ENCODE data around the gene PTPN9. TPM values are rescaled to one million over a fixed set of nuclear protein-coding genes. Genes with fewer than 3 reads are reported as not detected.

PTPN9 gene
- total and polyA plus RNA-seq, 2 of the 13 experiments (the other 11 are each of a cell fraction or from before 2014, with no cell fraction given) = 16.6 to 19.9 TPM

- TF ChIP-seq MAZ (IDR thresholded peaks at IDR 0.05; ENCODE audit: borderline replicate concordance, low read depth, low read length) = peak; percentile 46; the same call in 1 of the 2 replicates
- TF ChIP-seq MAZ (CRISPR knock-in tag; IDR thresholded peaks at IDR 0.05; ENCODE audit: low read depth) = peak; percentile 66
- 0 out of 2 replicates have a peak, but pooled peaks have one; percentile 4 for TF ChIP-seq THRA (CRISPR knock-in tag; IDR thresholded peaks at IDR 0.05; ENCODE audit: borderline replicate concordance)
- no peak for TF ChIP-seq ELF4 (CRISPR knock-in tag; IDR thresholded peaks at IDR 0.05; ENCODE audit: borderline replicate concordance)
- TF ChIP-seq HNRNPL (IDR thresholded peaks at IDR 0.05; ENCODE audit: low read depth, low read length) = 0 out of 2 replicates have a peak, but pooled peaks have one; percentile 17
- 0 out of 2 replicates have a peak, but pooled peaks have one; percentile 35 for TF ChIP-seq ZNF576 (CRISPR knock-in tag; IDR thresholded peaks at IDR 0.05)
- peak; percentile 71; the same call in 1 of the 2 replicates for TF ChIP-seq SAP130 (CRISPR knock-in tag; IDR thresholded peaks at IDR 0.05; ENCODE audit: low read depth)
- TF ChIP-seq ZNF605 (CRISPR knock-in tag; IDR thresholded peaks at IDR 0.05) = 0 out of 2 replicates have a peak, but pooled peaks have one; percentile 60
- TF ChIP-seq MXI1 (IDR thresholded peaks at IDR 0.05; ENCODE audit: borderline replicate concordance, low read depth, low read length) = peak; percentile 57; the same call in 1 of the 3 replicates
- peak; percentile 41; the same call in 1 of the 2 replicates for TF ChIP-seq YEATS4 (CRISPR knock-in tag; IDR thresholded peaks at IDR 0.05; ENCODE audit: borderline replicate concordance)
- TF ChIP-seq, protein P1, sequence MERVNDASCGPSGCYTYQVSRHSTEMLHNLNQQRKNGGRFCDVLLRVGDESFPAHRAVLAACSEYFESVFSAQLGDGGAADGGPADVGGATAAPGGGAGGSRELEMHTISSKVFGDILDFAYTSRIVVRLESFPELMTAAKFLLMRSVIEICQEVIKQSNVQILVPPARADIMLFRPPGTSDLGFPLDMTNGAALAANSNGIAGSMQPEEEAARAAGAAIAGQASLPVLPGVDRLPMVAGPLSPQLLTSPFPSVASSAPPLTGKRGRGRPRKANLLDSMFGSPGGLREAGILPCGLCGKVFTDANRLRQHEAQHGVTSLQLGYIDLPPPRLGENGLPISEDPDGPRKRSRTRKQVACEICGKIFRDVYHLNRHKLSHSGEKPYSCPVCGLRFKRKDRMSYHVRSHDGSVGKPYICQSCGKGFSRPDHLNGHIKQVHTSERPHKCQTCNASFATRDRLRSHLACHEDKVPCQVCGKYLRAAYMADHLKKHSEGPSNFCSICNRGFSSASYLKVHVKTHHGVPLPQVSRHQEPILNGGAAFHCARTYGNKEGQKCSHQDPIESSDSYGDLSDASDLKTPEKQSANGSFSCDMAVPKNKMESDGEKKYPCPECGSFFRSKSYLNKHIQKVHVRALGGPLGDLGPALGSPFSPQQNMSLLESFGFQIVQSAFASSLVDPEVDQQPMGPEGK (CRISPR knock-in tag; IDR thresholded peaks at IDR 0.05) = peak; percentile 94
- peak; percentile 63; the same call in 1 of the 2 replicates for TF ChIP-seq ZNF788 (CRISPR knock-in tag; IDR thresholded peaks at IDR 0.05; ENCODE audit: borderline replicate concordance)
- no peak for TF ChIP-seq ZNF451 (CRISPR knock-in tag; IDR thresholded peaks at IDR 0.05)
- TF ChIP-seq LCORL (IDR thresholded peaks at IDR 0.05) = no peak
- TF ChIP-seq LCORL (CRISPR knock-in tag; IDR thresholded peaks at IDR 0.05) = peak; percentile 63
- TF ChIP-seq KAT7 (CRISPR knock-in tag; IDR thresholded peaks at IDR 0.05; ENCODE audit: borderline replicate concordance) = no peak
- no peak for TF ChIP-seq ZZZ3 (CRISPR knock-in tag; IDR thresholded peaks at IDR 0.05; ENCODE audit: borderline replicate concordance)
- peak; percentile 61; the same call in 1 of the 2 replicates for TF ChIP-seq NRL (CRISPR knock-in tag; IDR thresholded peaks at IDR 0.05; ENCODE audit: borderline replicate concordance)
- peak; percentile 40; the same call in 1 of the 2 replicates for TF ChIP-seq TARDBP (CRISPR knock-in tag; IDR thresholded peaks at IDR 0.05)
- TF ChIP-seq ZNF713 (CRISPR knock-in tag; IDR thresholded peaks at IDR 0.05) = no peak
- peak; percentile 56; the same call in 1 of the 2 replicates for TF ChIP-seq FOXC1 (CRISPR knock-in tag; IDR thresholded peaks at IDR 0.05; ENCODE audit: borderline replicate concordance)
- TF ChIP-seq AKAP8 (CRISPR knock-in tag; IDR thresholded peaks at IDR 0.05) = peak; percentile 88
- TF ChIP-seq SMYD3 (CRISPR knock-in tag; IDR thresholded peaks at IDR 0.05) = no peak
- TF ChIP-seq ZNF512 (CRISPR knock-in tag; IDR thresholded peaks at IDR 0.05) = no peak
- TF ChIP-seq HNRNPH1 (optimal IDR thresholded peaks at IDR 0.05; ENCODE audit: low read depth, low read length) = no peak
These were observed 128.6 kb downstream of the PTPN9 start (continued) for GRCh38 chr15:75450307-75451201.

Data from HepG2 (cell line).